HepG2 (cell line): ENCODE measurements around the gene NKD1. TPM values are rescaled to one million over a fixed set of nuclear protein-coding genes. Genes with fewer than 3 reads are reported as not detected.
A peak's percentile ranks its signal among the peaks of the same experiment; 100 is the strongest.

Experiments
- AHDC1 ChIP-seq: sonication (generic); formaldehyde crosslinking; IDR thresholded peaks from 2 replicates; pipeline ENCODE4 v1.5.1; 2020; ENCODE audit warnings: mild to moderate bottlenecking, missing genetic modification reagents, borderline replicate concordance
- GATAD2A ChIP-seq: IDR thresholded peaks from 2 replicates; pipeline ENCODE4 v1.6.1; 2016
- HDAC6 ChIP-seq: fragments of 200-600 bp; sonication (generic); IDR thresholded peaks from 2 replicates; pipeline ENCODE4 v1.7.0; 2017; ENCODE audit warnings: mild to moderate bottlenecking, antibody characterized with exemption, low read length, low read depth
- ISX ChIP-seq: sonication (generic); formaldehyde crosslinking; conservative IDR thresholded peaks from 2 replicates; pipeline ENCODE4 v1.5.0; 2020; ENCODE audit warnings: missing genetic modification reagents
- JUN ChIP-seq: sonication (generic); formaldehyde crosslinking; IDR thresholded peaks from 2 replicates; pipeline ENCODE4 v1.4.0; 2020; ENCODE audit warnings: mild to moderate bottlenecking, missing genetic modification reagents
- KDM4B ChIP-seq: sonication (generic); formaldehyde crosslinking; IDR thresholded peaks from 2 replicates; pipeline ENCODE4 v1.4.0; 2020; ENCODE audit warnings: missing genetic modification reagents
- KDM6A ChIP-seq: IDR thresholded peaks from 2 replicates; pipeline ENCODE4 v1.6.1; 2016; ENCODE audit warnings: low read depth
- KLF9 ChIP-seq: IDR thresholded peaks from 2 replicates; pipeline ENCODE4 v1.6.1; 2016; ENCODE audit warnings: low read depth
- MAF1 ChIP-seq: sonication (generic); formaldehyde crosslinking; IDR thresholded peaks from 2 replicates; pipeline ENCODE4 v1.5.0; 2020; ENCODE audit warnings: missing genetic modification reagents, borderline replicate concordance
- MAZ ChIP-seq, 2 experiments: sonication (generic) in 1 of 2; formaldehyde crosslinking in 1 of 2; IDR thresholded peaks; 2 replicates each; pipeline versions ENCODE4 v1.5.0 to v1.6.1; 2012 to 2020; ENCODE audit warnings: low read depth in 2 of 2, mild to moderate bottlenecking in 2 of 2, borderline replicate concordance in 1 of 2, improper control_type of control experiment in 1 of 2, low read length in 1 of 2, missing genetic modification reagents in 1 of 2, moderate library complexity in 1 of 2
- NPAS2 ChIP-seq: sonication (generic); formaldehyde crosslinking; IDR thresholded peaks from 2 replicates; pipeline ENCODE4 v1.8.0; 2022; ENCODE audit warnings: mild to moderate bottlenecking, missing genetic modification reagents, borderline replicate concordance
- PAF1 ChIP-seq: IDR thresholded peaks from 2 replicates; pipeline ENCODE4 v1.6.1; 2016; ENCODE audit warnings: missing genetic modification reagents, missing compliant biosample characterization
- PRDM4 ChIP-seq: sonication (generic); formaldehyde crosslinking; IDR thresholded peaks from 2 replicates; pipeline ENCODE4 v1.9.0; 2021; ENCODE audit warnings: missing genetic modification reagents, borderline replicate concordance
- RBM39 ChIP-seq: fragments of 200-400 bp; formaldehyde crosslinking; IDR thresholded peaks from one replicate; pipeline ENCODE4 v1.6.1; 2018; ENCODE audit warnings: antibody characterized with exemption, mild to moderate bottlenecking, low read depth, low read length; ENCODE audit not compliant: poor library complexity, severe bottlenecking
- RELA ChIP-seq: sonication (generic); formaldehyde crosslinking; IDR thresholded peaks from 2 replicates; pipeline ENCODE4 v1.4.0; 2020; ENCODE audit warnings: missing genetic modification reagents
- TAF1 ChIP-seq: sonication (generic); formaldehyde crosslinking; IDR thresholded peaks from 2 replicates; pipeline ENCODE4 v1.4.0; 2020; ENCODE audit warnings: missing genetic modification reagents
- TBX3 ChIP-seq: fragments of 450-650 bp; IDR thresholded peaks from 2 replicates; pipeline ENCODE4 v1.6.1; 2017; ENCODE audit warnings: antibody characterized with exemption, mild to moderate bottlenecking, inconsistent platforms, borderline replicate concordance
- TSC22D2 ChIP-seq: sonication (generic); formaldehyde crosslinking; IDR thresholded peaks from 2 replicates; pipeline ENCODE4 v1.5.1; 2020; ENCODE audit warnings: missing genetic modification reagents, mild to moderate bottlenecking, borderline replicate concordance
- ZBTB20 ChIP-seq: sonication (generic); formaldehyde crosslinking; IDR thresholded peaks from 2 replicates; pipeline ENCODE4 v1.8.1; 2023; ENCODE audit warnings: missing genetic modification reagents, low read depth, mild to moderate bottlenecking, borderline replicate concordance
- ZFP1 ChIP-seq: IDR thresholded peaks from 2 replicates; pipeline ENCODE4 v1.6.1; 2016
- ZNF230 ChIP-seq: sonication (generic); formaldehyde crosslinking; IDR thresholded peaks from 2 replicates; pipeline ENCODE4 v1.4.0; 2020; ENCODE audit warnings: mild to moderate bottlenecking, missing genetic modification reagents
- ZNF709 ChIP-seq: sonication (generic); formaldehyde crosslinking; IDR thresholded peaks from 2 replicates; pipeline ENCODE4 v1.5.0; 2020; ENCODE audit warnings: mild to moderate bottlenecking, missing genetic modification reagents
- ZNF766 ChIP-seq: sonication (generic); formaldehyde crosslinking; IDR thresholded peaks from 2 replicates; pipeline ENCODE4 v1.5.0; 2020; ENCODE audit warnings: missing genetic modification reagents, borderline replicate concordance
- ZNF790 ChIP-seq: sonication (generic); formaldehyde crosslinking; IDR thresholded peaks from 2 replicates; pipeline ENCODE4 v1.8.0; 2022; ENCODE audit warnings: missing genetic modification reagents, mild to moderate bottlenecking, borderline replicate concordance
- polyA plus RNA-seq, 8 experiments: library from polyadenylated mRNA; depleted of rRNA in 3 of 8; stranded (reverse) in 7 of 8; unstranded in 1 of 8; fragments of >200 nt; fragmentation: Illumina TruSeq in 4 of 8; extraction: Trizol in 4 of 8; gene quantifications; 2 replicates each; pipeline versions ENCODE4 v1.2.1 to v1.2.3, GENCODE V29; 2011 to 2016; ENCODE audit warnings: low read depth in 4 of 8, missing spikeins in 1 of 8, mixed read lengths in 1 of 8; ENCODE audit not compliant: insufficient read depth in 1 of 8
- total RNA-seq, 5 experiments: library from RNA; depleted of rRNA; stranded (reverse); fragments of >200 nt; fragmentation: Illumina TruSeq; extraction: Trizol; gene quantifications; 2 replicates each; pipeline ENCODE4 v1.2.3, GENCODE V29; 2016; ENCODE audit warnings: low read depth in 1 of 5

The NKD1 gene
- total and polyA plus RNA-seq, 2 of the 13 experiments (the other 11 are each of a cell fraction or from before 2014, with no cell fraction given) = 70.4 to 121 TPM

GRCh38 chr16:50616883-50617645, 68.9 kb downstream of the NKD1 start (continued):
- no peak for TF ChIP-seq AHDC1 (CRISPR knock-in tag)
- no peak for TF ChIP-seq ZNF766 (CRISPR knock-in tag)
- TF ChIP-seq ZNF230 = no peak
- TF ChIP-seq ISX (CRISPR knock-in tag) = no peak
- peak; percentile 71 for TF ChIP-seq TBX3
- no peak for TF ChIP-seq ZFP1
- TF ChIP-seq KDM6A = no peak; the same call in 1 of the 2 replicates
- no peak for TF ChIP-seq ZNF790
- no peak for TF ChIP-seq NPAS2 (CRISPR knock-in tag)
- no peak for TF ChIP-seq HDAC6
- no peak for TF ChIP-seq RELA (CRISPR knock-in tag)
- TF ChIP-seq RBM39 = no peak
- no peak for TF ChIP-seq KLF9 (CRISPR knock-in tag)
- no peak for TF ChIP-seq ZBTB20 (CRISPR knock-in tag)
- TF ChIP-seq PAF1 (CRISPR knock-in tag) = no peak
- TF ChIP-seq TSC22D2 (CRISPR knock-in tag) = no peak
- TF ChIP-seq TAF1 (CRISPR knock-in tag) = no peak
- peak; percentile 84 for TF ChIP-seq MAZ (IDR thresholded peaks at IDR 0.05; ENCODE audit: borderline replicate concordance, low read depth, low read length)
- TF ChIP-seq MAZ (CRISPR knock-in tag; IDR thresholded peaks at IDR 0.05; ENCODE audit: low read depth) = peak; percentile 58
- peak; percentile 28; the same call in 1 of the 2 replicates for TF ChIP-seq GATAD2A (CRISPR knock-in tag)
- TF ChIP-seq KDM4B = no peak
- TF ChIP-seq ZNF709 (CRISPR knock-in tag) = no peak
- TF ChIP-seq PRDM4 (CRISPR knock-in tag) = no peak
- TF ChIP-seq JUN (CRISPR knock-in tag) = peak; percentile 62; the same call in 1 of the 2 replicates
- no peak for TF ChIP-seq MAF1 (CRISPR knock-in tag)
